ENCODE results near the gene ZRANB1.

Gene ZRANB1

GRCh38 chr10:124967255-124967654 lies 25.3 kb downstream of the ZRANB1 start:
- Histone ChIP-seq H3K4me1 (ENCODE audit: control insufficient read depth, insufficient read depth, low read length) (peaks cover 16% of the 10 kb centered on the region), H3K4me3 (ENCODE audit: low read length) (no peak overlapping the region), H3K27me3 (ENCODE audit: control insufficient read depth, insufficient read depth, low read length) (no peaks in the 10 kb centered on the region), H3K9me3 (replicated peaks; ENCODE audit: low read length) (no peaks in the 10 kb centered on the region), H3K36me3 (ENCODE audit: insufficient read depth, low read length) (peaks cover 27% of the 10 kb centered on the region), H3K9ac (ENCODE audit: low read depth, low read length) (no peak overlapping the region), H3K4me2 (ENCODE audit: low read length) (no peak overlapping the region)

DNA sequence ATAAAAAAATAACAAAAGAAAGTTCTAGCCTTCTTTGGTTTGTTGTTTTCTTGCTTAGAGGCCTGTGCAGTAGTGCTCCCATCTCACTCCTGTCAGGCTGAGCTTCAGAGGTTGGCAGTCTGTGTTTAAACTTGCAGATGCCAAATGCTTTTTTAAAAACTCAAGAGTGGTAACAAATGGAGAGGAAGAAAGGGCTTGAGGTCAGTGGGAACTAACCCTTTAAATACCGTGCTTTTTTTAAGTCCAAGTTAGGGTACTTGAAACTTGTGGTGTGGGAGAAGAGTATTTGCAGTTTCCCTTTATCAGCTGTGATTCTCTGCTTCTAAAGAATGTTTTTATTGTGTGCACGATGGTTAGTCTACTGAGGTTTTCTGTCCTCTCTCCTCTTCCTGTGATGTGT lies 29.4 kb downstream of the ZRANB1 start:
- Histone ChIP-seq H3K9me3 (replicated peaks; ENCODE audit: low read length) (no peaks in the 10 kb centered on the region), H3K9ac (ENCODE audit: low read depth, low read length) (no peak overlapping the region), H3K4me3 (ENCODE audit: low read length) (no peak overlapping the region), H3K4me1 (ENCODE audit: control insufficient read depth, insufficient read depth, low read length) (peaks cover 13% of the 10 kb centered on the region), H3K36me3 (ENCODE audit: insufficient read depth, low read length) (peaks cover 46% of the 10 kb centered on the region), H3K4me2 (ENCODE audit: low read length) (peak overlapping the region; percentile 11), H3K27me3 (ENCODE audit: control insufficient read depth, insufficient read depth, low read length) (no peaks in the 10 kb centered on the region)

- Histone ChIP-seq H3K27me3 (ENCODE audit: control insufficient read depth, insufficient read depth, low read length) (no peaks in the 10 kb centered on the region), H3K36me3 (ENCODE audit: insufficient read depth, low read length) (peaks cover 34% of the 10 kb centered on the region), H3K4me1 (ENCODE audit: control insufficient read depth, insufficient read depth, low read length) (peaks cover 10% of the 10 kb centered on the region), H3K9me3 (replicated peaks; ENCODE audit: low read length) (no peaks in the 10 kb centered on the region), H3K4me2 (ENCODE audit: low read length) (no peak overlapping the region), H3K9ac (ENCODE audit: low read depth, low read length) (no peak overlapping the region), H3K4me3 (ENCODE audit: low read length) (no peak overlapping the region)
Observed at GRCh38 chr10:124972637-124973036, 30.7 kb downstream of the ZRANB1 start.

DNA sequence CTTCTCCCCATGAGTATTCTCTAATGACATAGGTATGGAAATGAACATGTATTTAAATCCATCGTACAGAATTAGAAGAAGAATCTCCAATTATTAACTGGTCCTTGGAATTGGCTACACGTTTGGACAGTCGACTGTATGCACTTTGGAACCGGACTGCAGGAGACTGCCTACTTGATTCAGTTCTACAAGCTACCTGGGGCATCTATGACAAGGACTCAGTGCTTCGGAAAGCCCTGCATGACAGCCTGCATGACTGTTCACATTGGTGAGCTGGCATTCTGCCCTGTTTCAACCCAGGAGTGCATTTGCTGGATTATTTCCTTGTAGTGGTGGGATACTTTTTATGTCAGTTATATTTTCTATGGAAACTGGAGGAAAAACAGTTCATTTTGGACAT lies 32.2 kb downstream of the ZRANB1 start:
- Histone ChIP-seq H3K4me2 (ENCODE audit: low read length) (no peak overlapping the region), H3K4me1 (ENCODE audit: control insufficient read depth, insufficient read depth, low read length) (peaks cover 10% of the 10 kb centered on the region), H3K36me3 (ENCODE audit: insufficient read depth, low read length) (peaks cover 22% of the 10 kb centered on the region), H3K4me3 (ENCODE audit: low read length) (no peak overlapping the region), H3K27me3 (ENCODE audit: control insufficient read depth, insufficient read depth, low read length) (no peaks in the 10 kb centered on the region), H3K9me3 (replicated peaks; ENCODE audit: low read length) (no peaks in the 10 kb centered on the region), H3K9ac (ENCODE audit: low read depth, low read length) (no peak overlapping the region)

GRCh38 chr10:124975977-124976514 lies 34.1 kb downstream of the ZRANB1 start:
- Histone ChIP-seq H3K27me3 (ENCODE audit: control insufficient read depth, insufficient read depth, low read length) (no peaks in the 10 kb centered on the region), H3K4me3 (ENCODE audit: low read length) (no peak overlapping the region), H3K4me2 (ENCODE audit: low read length) (no peak overlapping the region), H3K4me1 (ENCODE audit: control insufficient read depth, insufficient read depth, low read length) (peaks cover 7% of the 10 kb centered on the region), H3K9me3 (replicated peaks; ENCODE audit: low read length) (no peaks in the 10 kb centered on the region), H3K36me3 (ENCODE audit: insufficient read depth, low read length) (peaks cover 21% of the 10 kb centered on the region), H3K9ac (ENCODE audit: low read depth, low read length) (no peak overlapping the region)

DNA sequence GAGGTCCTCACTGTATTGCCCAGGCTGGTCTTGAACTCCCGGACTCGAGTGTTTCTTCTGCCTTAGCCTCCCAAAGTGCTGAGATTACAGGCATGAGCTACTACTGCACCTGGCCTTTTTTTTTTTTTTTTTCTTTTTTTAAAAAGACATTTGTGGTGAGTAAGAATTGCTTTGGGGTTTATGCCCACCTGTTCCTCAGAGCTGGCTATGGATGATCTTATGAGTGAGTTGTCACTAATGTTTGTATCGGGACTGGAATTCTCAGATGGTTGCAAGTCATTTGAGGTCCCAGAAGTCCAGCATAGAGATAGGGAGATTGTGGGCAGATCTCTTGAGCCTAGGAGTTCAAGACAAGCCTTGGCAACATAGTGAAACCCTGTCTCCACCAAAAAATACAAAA lies 35.2 kb downstream of the ZRANB1 start:
- no peak overlapping the region for H3K9ac ChIP-seq (ENCODE audit: low read depth, low read length)
- H3K27me3 ChIP-seq (ENCODE audit: control insufficient read depth, insufficient read depth, low read length) = no peaks in the 10 kb centered on the region
- H3K4me2 ChIP-seq (ENCODE audit: low read length) = no peak overlapping the region
- no peak overlapping the region for H3K4me3 ChIP-seq (ENCODE audit: low read length)
- no peaks in the 10 kb centered on the region for H3K9me3 ChIP-seq (replicated peaks; ENCODE audit: low read length)
- peaks cover 29% of the 10 kb centered on the region for H3K36me3 ChIP-seq (ENCODE audit: insufficient read depth, low read length)
- H3K4me1 ChIP-seq (ENCODE audit: control insufficient read depth, insufficient read depth, low read length) = no peaks in the 10 kb centered on the region

DNA sequence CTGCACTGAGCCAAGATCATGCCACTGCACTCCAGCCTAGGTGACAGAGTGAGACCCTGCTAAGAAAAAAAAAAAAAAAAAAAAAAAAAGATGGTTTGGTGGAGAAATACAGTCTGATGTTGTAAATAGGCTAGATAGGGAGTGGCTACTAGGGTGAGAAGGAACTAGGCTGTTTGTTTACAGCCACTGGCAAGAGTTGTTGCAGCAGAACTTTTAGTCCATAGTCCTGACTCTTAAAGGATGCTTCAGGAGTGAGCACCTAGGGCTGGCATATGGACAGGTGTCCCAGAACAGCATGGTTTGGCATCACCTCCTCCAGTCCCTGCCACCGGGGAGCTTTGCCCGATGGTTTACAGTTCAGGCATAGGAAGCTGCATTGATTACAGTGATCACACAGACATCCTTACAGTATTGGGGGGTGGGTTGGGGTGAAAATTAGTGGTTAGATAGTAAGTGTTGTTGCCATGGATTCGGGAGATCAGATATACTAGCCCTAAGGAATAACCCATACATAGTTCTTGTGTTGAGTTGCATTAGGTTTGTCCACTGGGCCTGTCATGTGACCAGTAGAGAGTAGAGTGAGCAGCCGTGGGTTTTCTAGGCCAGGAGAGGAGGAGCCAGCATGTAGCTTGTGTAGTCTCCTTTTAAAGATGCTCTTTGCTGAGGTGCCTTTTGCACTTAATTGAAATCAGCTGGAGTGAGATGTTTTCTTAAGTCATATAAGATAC lies 35.9 kb downstream of the ZRANB1 start:
- peaks cover 29% of the 10 kb centered on the region for H3K36me3 ChIP-seq (ENCODE audit: insufficient read depth, low read length)

GRCh38 chr10:124978376-124978725 lies 36.4 kb downstream of the ZRANB1 start:
- H3K27me3 ChIP-seq (ENCODE audit: control insufficient read depth, insufficient read depth, low read length) = no peaks in the 10 kb centered on the region
- peaks cover 34% of the 10 kb centered on the region for H3K36me3 ChIP-seq (ENCODE audit: insufficient read depth, low read length)

More for the DNA sequence above, 35.9 kb downstream of the ZRANB1 start:
- H3K4me1 ChIP-seq (ENCODE audit: control insufficient read depth, insufficient read depth, low read length) = no peaks in the 10 kb centered on the region
- H3K9me3 ChIP-seq (replicated peaks; ENCODE audit: low read length) = no peaks in the 10 kb centered on the region
- H3K4me3 ChIP-seq (ENCODE audit: low read length) = no peak overlapping the region
- H3K27me3 ChIP-seq (ENCODE audit: control insufficient read depth, insufficient read depth, low read length) = no peaks in the 10 kb centered on the region
- H3K4me2 ChIP-seq (ENCODE audit: low read length) = no peak overlapping the region
- H3K9ac ChIP-seq (ENCODE audit: low read depth, low read length) = no peak overlapping the region

DNA sequence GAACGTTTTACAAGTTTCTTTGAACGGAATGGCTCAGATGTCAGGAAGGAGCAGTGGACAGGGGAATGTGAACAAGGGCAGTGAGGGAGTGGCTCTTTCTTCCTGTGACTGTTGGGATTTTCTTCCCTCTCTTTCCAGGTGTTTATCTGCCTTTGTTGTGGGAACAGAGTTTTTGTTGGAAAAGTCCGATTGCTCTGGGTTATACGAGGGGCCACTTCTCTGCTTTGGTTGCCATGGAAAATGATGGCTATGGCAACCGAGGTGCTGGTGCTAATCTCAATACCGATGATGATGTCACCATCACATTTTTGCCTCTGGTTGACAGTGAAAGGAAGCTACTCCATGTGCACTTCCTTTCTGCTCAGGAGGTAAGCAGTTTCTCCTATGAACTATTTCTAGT lies 41.4 kb downstream of the ZRANB1 start:
- H3K4me2 ChIP-seq (ENCODE audit: low read length) = no peak overlapping the region
- H3K9me3 ChIP-seq (replicated peaks; ENCODE audit: low read length) = no peaks in the 10 kb centered on the region
- no peak overlapping the region for H3K9ac ChIP-seq (ENCODE audit: low read depth, low read length)
- H3K36me3 ChIP-seq (ENCODE audit: insufficient read depth, low read length) = peaks cover 60% of the 10 kb centered on the region
- H3K27me3 ChIP-seq (ENCODE audit: control insufficient read depth, insufficient read depth, low read length) = no peaks in the 10 kb centered on the region
- no peak overlapping the region for H3K4me3 ChIP-seq (ENCODE audit: low read length)
- H3K4me1 ChIP-seq (ENCODE audit: control insufficient read depth, insufficient read depth, low read length) = no peaks in the 10 kb centered on the region

More at GRCh38 chr10:124978376-124978725, 36.4 kb downstream of the ZRANB1 start:
- H3K9me3 ChIP-seq (replicated peaks; ENCODE audit: low read length) = no peaks in the 10 kb centered on the region
- no peak overlapping the region for H3K9ac ChIP-seq (ENCODE audit: low read depth, low read length)
- H3K4me1 ChIP-seq (ENCODE audit: control insufficient read depth, insufficient read depth, low read length) = no peaks in the 10 kb centered on the region
- H3K4me3 ChIP-seq (ENCODE audit: low read length) = no peak overlapping the region
- no peak overlapping the region for H3K4me2 ChIP-seq (ENCODE audit: low read length)

GRCh38 chr10:124984376-124984775 lies 42.5 kb downstream of the ZRANB1 start:
- H3K36me3 ChIP-seq (ENCODE audit: insufficient read depth, low read length) = peaks cover 60% of the 10 kb centered on the region
- H3K4me3 ChIP-seq (ENCODE audit: low read length) = no peak overlapping the region
- H3K4me1 ChIP-seq (ENCODE audit: control insufficient read depth, insufficient read depth, low read length) = no peaks in the 10 kb centered on the region

DNA sequence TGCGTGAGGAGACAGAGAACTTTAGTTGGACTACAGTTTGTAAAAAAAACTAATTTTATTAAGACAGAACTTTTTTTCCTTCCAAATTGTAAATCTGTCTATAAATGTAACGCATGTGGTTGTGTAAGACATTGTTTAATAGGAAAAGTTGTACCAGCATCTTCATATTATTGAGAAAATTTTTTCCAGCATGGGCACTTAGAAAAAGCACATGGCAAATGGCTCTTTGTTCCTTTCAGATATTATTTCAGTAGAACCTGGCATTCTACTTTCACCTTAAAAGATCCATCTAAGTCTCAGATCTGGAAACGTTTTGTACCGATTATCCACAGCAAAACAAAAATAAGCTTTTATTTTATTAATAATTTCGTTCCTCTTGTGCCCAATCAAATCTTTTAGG lies 43.2 kb downstream of the ZRANB1 start:
- Histone ChIP-seq H3K36me3 (ENCODE audit: insufficient read depth, low read length) (peaks cover 65% of the 10 kb centered on the region), H3K9me3 (replicated peaks; ENCODE audit: low read length) (no peaks in the 10 kb centered on the region), H3K4me1 (ENCODE audit: control insufficient read depth, insufficient read depth, low read length) (no peaks in the 10 kb centered on the region), H3K4me2 (ENCODE audit: low read length) (no peak overlapping the region), H3K4me3 (ENCODE audit: low read length) (no peak overlapping the region), H3K9ac (ENCODE audit: low read depth, low read length) (no peak overlapping the region), H3K27me3 (ENCODE audit: control insufficient read depth, insufficient read depth, low read length) (no peaks in the 10 kb centered on the region)

More at GRCh38 chr10:124984376-124984775, 42.5 kb downstream of the ZRANB1 start:
- Histone ChIP-seq H3K9ac (ENCODE audit: low read depth, low read length) (no peak overlapping the region), H3K4me2 (ENCODE audit: low read length) (no peak overlapping the region), H3K27me3 (ENCODE audit: control insufficient read depth, insufficient read depth, low read length) (no peaks in the 10 kb centered on the region), H3K9me3 (replicated peaks; ENCODE audit: low read length) (no peaks in the 10 kb centered on the region)

- H3K36me3 ChIP-seq (ENCODE audit: insufficient read depth, low read length) = peaks cover 73% of the 10 kb centered on the region
- no peaks in the 10 kb centered on the region for H3K9me3 ChIP-seq (replicated peaks; ENCODE audit: low read length)
- H3K4me1 ChIP-seq (ENCODE audit: control insufficient read depth, insufficient read depth, low read length) = no peaks in the 10 kb centered on the region
- no peak overlapping the region for H3K4me3 ChIP-seq (ENCODE audit: low read length)
- H3K27me3 ChIP-seq (ENCODE audit: control insufficient read depth, insufficient read depth, low read length) = no peaks in the 10 kb centered on the region
- H3K9ac ChIP-seq (ENCODE audit: low read depth, low read length) = no peak overlapping the region
- H3K4me2 ChIP-seq (ENCODE audit: low read length) = no peak overlapping the region
Observed at GRCh38 chr10:124987788-124988187, 45.9 kb downstream of the ZRANB1 start.
